HG02610 (cell line): ENCODE measurements around the gene PCDHGA6.
"Not testable (repeated sequence)": the region's sequence is repeated elsewhere in the genome, so short reads cannot be mapped to it uniquely, and the experiment has no call there.

Source experiments
- ATAC-seq: cut with Tn5 transposase; IDR thresholded peaks from one replicate; pipeline ENCODE4 v1.9.1; 2021; ENCODE audit warnings: mild to moderate bottlenecking, moderate library complexity; ENCODE audit not compliant: unreplicated experiment

PCDHGA6 gene

DNA sequence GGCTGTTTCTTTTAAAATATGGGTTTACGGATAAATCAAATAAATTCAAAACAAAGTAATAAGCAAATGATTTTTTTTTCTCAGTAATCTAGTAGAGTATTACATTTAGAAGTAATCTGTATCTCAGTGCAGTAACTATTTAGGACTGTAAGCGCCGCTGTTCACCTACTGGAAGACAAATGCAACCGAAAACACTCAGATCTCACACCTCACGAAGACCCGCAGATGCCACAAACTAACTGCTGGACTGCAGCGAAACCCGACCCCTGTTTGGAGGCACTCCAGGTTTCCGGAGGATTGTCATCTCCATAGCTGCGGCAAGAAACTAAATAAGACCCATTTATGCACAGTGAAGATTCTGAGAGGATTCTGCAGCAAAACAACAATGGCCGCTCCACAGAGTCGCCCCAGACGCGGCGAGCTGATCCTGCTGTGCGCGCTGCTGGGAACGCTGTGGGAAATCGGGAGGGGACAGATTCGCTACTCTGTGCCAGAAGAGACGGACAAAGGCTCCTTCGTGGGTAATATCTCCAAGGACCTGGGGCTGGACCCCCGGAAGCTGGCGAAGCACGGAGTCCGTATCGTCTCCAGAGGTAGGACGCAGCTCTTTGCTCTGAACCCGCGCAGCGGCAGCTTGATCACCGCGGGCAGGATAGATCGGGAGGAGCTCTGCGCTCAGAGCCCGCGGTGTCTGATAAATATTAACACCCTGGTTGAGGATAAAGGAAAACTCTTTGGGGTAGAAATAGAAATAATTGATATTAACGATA is 18.9 kb downstream of the PCDHGA6 start, which contains the start of gene PCDHGA8:
TSS of gene PCDHGA8 (plus strand) at position 205 of the 770 bp plus-strand sequence. CDS start at position 386, 181 bp downstream.
- ATAC-seq = no peak

GRCh38 chr5:141393267-141393666 is 19.6 kb downstream of the PCDHGA6 start:
- no peak for ATAC-seq

DNA sequence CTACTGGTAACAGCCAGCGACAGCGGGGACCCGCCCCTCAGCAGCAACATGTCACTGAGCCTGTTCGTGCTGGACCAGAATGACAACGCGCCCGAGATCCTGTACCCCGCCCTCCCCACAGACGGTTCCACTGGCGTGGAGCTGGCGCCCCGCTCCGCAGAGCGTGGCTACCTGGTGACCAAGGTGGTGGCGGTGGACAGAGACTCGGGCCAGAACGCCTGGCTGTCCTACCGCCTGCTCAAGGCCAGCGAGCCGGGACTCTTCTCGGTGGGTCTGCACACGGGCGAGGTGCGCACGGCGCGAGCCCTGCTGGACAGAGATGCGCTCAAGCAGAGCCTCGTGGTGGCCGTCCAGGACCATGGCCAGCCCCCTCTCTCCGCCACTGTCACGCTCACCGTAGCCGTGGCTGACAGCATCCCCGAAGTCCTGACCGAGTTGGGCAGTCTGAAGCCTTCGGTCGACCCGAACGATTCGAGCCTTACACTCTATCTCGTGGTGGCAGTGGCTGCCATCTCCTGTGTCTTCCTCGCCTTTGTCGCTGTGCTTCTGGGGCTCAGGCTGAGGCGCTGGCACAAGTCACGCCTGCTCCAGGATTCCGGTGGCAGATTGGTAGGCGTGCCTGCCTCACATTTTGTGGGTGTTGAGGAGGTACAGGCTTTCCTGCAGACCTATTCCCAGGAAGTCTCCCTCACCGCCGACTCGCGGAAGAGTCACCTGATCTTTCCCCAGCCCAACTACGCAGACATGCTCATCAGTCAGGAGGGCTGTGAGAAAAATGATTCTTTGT is 20.9 kb downstream of the PCDHGA6 start:
- ATAC-seq = not testable (repeated sequence)

- peak; percentile 95 for ATAC-seq
Measured at GRCh38 chr5:141397756-141398551, 24.3 kb downstream of the PCDHGA6 start, which contains the start of gene PCDHGB5. TSS of gene PCDHGB5 (plus strand) at chr5:141397947. CDS start at chr5:141398128, 181 bp downstream.

DNA sequence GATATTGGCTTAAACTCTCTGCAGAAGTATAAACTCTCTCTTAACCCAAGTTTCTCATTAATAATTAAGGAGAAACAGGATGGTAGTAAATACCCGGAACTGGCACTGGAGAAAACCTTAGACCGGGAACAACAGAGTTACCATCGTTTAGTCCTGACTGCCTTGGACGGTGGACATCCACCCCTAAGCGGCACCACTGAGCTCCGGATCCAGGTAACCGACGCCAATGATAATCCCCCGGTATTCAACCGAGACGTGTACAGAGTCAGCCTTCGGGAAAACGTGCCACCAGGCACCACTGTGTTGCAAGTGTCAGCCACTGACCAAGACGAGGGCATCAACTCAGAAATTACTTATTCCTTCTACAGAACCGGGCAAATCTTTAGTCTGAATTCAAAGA is 24.9 kb downstream of the PCDHGA6 start:
- no peak for ATAC-seq

DNA sequence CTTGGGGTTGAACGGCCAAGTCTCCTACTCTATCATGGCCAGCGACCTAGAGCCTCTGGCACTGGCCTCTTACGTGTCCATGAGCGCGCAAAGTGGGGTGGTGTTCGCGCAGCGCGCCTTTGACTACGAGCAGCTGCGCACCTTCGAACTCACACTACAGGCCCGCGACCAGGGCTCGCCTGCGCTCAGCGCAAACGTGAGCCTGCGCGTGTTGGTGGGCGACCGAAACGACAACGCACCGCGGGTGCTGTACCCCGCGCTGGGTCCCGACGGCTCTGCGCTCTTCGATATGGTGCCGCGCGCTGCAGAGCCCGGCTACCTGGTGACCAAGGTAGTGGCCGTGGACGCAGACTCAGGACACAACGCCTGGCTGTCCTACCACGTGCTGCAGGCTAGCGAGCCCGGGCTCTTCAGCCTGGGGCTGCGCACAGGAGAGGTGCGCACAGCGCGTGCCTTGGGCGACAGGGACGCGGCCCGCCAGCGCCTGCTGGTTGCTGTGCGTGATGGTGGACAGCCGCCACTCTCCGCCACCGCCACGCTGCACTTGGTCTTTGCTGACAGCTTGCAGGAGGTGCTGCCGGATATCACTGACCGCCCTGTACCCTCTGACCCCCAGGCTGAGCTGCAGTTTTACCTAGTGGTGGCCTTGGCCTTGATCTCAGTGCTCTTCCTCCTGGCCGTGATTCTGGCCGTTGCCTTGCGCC is 26.0 kb downstream of the PCDHGA6 start:
- no peak for ATAC-seq

DNA sequence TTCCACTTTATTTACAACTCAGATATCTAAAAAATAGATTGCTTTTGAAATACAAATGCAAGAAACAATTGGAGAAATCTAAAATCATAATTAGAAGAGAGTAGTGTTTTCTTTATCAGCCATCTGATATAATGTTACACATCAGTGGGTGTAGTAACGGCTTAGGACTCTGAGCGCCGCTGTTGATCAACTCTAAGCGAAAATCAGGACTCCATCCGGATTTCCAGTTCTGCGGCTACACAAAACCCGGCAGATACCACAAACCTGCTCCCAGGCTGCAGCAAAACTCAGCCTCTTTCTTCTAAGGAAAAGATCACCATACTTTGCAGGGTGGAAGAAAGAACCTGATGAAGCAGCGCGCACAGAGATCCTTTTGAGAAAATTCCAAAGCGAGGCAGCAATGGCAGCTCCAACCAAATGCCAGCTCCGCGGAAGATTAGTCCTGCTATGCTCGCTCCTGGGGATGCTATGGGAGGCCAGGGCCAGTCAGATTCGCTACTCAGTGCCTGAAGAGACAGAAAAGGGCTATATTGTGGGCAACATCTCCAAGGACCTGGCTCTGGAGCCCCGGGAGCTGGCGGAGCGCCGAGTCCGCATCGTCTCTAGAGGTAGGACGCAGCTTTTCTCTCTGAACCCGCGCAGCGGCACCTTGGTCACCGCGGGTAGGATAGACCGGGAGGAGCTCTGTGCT is 29.0 kb downstream of the PCDHGA6 start, which contains the start of gene PCDHGA9:
TSS of gene PCDHGA9 (plus strand) at position 226 of the 691 bp plus-strand sequence. CDS start at position 401, 175 bp downstream.
- no peak for ATAC-seq

DNA sequence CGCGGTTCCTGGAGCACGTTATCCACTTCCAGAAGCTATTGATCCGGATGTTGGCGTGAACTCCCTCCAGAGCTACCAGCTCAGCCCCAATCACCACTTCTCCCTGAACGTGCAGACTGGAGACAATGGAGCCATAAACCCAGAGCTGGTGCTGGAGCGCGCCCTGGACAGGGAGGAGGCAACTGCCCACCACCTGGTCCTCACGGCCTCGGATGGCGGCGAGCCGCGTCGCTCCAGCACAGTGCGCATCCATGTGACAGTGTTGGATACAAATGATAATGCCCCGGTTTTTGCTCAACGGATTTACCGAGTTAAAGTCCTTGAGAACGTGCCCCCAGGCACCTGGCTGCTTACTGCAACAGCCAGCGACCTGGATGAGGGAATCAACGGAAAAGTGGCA is 29.7 kb downstream of the PCDHGA6 start:
- ATAC-seq = no peak

- not testable (repeated sequence) for ATAC-seq
Measured at GRCh38 chr5:141407790-141408505, 34.3 kb downstream of the PCDHGA6 start, which contains the start of gene PCDHGB6. TSS of gene PCDHGB6 (plus strand) at chr5:141408021. CDS start at chr5:141408203, 182 bp downstream.

DNA sequence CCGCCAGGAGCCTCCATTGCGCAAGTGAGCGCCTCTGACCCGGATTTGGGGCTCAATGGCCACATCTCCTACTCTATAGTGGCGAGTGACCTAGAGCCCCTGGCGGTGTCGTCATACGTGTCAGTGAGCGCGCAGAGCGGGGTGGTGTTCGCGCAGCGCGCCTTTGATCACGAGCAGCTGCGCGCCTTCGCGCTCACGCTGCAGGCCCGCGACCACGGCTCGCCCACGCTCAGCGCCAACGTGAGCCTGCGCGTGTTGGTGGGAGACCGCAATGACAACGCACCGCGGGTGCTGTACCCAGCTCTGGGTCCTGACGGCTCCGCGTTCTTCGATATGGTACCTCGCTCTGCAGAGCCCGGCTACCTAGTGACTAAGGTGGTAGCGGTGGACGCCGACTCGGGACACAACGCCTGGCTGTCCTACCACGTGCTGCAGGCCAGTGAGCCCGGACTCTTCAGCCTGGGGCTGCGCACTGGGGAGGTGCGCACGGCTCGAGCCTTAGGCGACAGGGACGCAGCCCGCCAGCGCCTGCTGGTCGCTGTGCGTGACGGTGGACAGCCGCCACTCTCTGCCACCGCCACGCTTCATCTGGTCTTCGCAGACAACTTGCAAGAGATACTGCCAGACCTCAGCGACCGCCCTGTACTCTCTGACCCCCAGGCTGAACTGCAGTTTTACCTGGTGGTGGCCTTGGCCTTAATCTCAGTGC is 36.1 kb downstream of the PCDHGA6 start:
- ATAC-seq = no peak

DNA sequence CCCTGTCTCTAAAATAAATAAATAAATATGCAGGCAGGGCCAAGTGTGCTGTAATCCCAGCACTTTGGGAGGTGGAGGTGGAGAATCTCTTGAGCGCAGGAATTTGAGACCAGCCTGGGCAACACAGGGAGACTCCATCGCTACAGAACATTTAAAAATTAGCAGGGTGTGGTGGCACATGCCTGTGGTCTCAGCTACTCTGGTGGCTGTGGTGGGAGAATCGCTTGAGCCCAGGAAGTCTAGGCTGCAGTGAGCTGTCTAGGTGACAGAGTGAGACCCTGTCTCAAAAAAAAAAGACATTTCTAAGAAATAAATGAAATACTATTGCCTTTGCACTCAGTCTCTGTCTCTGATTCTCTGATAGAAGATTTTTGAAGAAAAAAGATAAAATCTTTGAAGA is 37.9 kb downstream of the PCDHGA6 start:
- ATAC-seq = no peak

DNA sequence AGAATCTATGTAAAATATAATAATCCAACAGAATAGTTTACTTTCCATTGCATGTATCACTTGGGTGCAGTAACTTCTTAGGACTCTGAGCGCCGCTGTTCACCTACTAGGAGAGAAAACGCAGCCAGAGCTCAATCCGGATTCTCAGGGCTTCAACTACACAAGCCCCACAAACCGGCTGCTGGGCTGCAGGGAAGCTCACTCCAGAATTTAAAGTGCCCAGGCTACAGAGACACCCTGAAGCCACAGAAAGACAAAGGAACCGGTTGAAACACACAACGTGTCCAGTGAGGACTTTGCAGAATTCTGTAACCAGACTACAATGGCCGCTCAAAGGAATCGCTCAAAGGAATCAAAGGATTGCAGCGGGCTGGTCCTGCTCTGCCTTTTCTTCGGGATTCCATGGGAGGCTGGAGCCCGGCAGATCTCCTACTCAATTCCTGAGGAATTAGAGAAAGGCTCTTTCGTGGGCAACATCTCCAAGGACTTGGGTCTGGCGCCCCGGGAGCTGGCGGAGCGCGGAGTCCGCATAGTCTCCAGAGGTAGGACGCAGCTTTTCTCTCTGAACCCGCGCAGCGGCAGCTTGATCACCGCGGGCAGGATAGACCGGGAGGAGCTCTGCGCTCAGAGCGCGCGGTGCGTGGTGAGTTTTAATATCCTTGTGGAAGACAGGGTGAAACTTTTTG is 39.3 kb downstream of the PCDHGA6 start, which contains the start of gene PCDHGA10:
TSS of gene PCDHGA10 (plus strand) at position 134 of the 686 bp plus-strand sequence. CDS start at position 323, 189 bp downstream.
- peak; percentile 51 for ATAC-seq

DNA sequence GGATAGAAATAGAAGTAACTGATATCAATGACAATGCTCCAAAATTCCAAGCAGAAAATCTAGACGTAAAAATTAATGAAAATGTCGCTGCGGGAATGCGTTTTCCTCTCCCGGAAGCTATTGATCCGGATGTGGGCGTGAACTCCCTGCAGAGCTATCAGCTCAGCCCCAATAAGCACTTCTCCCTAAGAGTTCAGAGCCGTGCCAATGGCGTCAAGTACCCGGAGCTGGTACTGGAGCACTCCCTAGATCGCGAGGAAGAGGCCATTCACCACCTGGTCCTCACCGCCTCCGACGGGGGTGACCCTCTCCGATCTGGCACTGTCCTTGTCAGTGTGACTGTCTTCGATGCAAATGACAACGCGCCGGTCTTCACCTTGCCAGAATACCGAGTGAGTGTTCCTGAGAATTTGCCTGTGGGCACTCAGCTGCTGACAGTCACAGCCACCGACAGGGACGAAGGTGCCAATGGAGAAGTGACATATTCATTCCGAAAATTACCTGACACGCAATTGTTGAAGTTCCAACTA is 39.9 kb downstream of the PCDHGA6 start:
- ATAC-seq = no peak

DNA sequence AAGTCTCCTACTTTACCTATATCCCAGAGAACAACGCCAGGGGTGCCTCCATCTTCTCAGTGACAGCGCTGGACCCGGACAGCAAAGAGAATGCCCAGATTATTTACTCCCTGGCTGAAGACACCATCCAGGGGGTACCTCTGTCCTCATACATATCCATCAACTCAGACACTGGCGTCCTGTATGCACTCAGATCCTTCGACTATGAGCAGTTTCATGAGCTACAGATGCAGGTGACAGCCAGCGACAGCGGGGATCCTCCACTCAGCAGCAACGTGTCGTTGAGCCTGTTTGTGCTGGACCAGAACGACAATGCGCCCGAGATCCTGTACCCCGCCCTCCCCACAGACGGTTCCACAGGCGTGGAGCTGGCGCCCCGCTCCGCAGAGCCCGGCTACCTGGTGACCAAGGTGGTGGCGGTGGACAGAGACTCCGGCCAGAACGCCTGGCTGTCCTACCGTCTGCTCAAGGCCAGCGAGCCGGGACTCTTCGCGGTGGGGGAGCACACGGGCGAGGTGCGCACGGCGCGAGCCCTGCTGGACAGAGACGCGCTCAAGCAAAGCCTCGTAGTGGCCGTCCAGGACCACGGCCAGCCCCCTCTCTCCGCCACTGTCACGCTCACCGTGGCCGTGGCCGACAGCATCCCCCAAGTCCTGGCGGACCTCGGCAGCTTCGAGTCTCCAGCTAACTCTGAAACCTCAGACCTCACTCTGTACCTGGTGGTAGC is 41.0 kb downstream of the PCDHGA6 start:
- ATAC-seq = not testable (repeated sequence)

GRCh38 chr5:141415275-141415618 is 41.6 kb downstream of the PCDHGA6 start:
- not testable (repeated sequence) for ATAC-seq

DNA sequence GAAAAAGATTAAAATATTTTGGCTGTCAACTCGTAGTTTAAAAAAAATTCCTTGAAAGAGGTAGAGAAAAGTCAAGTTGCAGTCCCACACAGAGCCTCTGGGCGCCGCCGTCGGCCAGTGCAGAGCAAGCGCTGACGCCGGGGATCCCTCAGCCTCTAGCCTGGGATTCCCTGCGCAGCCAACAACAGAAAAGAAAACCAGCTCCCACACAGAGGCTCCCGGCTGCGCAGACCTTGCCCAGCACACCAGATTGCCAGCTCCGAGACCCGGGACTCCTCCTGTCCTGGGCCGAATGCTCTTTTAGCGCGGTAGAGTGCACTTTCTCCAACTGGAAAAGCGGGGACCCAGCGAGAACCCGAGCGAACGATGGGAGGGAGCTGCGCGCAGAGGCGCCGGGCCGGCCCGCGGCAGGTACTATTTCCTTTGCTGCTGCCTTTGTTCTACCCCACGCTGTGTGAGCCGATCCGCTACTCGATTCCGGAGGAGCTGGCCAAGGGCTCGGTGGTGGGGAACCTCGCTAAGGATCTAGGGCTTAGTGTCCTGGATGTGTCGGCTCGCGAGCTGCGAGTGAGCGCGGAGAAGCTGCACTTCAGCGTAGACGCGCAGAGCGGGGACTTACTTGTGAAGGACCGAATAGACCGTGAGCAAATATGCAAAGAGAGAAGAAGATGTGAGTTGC is 43.9 kb downstream of the PCDHGA6 start, which contains the start of gene PCDHGB7:
TSS of gene PCDHGB7 (plus strand) at position 184 of the 679 bp plus-strand sequence. CDS start at position 367, 183 bp downstream.
- peak; percentile 91 for ATAC-seq
